ENCODE data around the gene WNT16.
"Not testable (repeated sequence)": the region's sequence is repeated elsewhere in the genome, so short reads cannot be mapped to it uniquely, and the experiment has no call there.

WNT16 gene, protein sequence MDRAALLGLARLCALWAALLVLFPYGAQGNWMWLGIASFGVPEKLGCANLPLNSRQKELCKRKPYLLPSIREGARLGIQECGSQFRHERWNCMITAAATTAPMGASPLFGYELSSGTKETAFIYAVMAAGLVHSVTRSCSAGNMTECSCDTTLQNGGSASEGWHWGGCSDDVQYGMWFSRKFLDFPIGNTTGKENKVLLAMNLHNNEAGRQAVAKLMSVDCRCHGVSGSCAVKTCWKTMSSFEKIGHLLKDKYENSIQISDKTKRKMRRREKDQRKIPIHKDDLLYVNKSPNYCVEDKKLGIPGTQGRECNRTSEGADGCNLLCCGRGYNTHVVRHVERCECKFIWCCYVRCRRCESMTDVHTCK

DNA sequence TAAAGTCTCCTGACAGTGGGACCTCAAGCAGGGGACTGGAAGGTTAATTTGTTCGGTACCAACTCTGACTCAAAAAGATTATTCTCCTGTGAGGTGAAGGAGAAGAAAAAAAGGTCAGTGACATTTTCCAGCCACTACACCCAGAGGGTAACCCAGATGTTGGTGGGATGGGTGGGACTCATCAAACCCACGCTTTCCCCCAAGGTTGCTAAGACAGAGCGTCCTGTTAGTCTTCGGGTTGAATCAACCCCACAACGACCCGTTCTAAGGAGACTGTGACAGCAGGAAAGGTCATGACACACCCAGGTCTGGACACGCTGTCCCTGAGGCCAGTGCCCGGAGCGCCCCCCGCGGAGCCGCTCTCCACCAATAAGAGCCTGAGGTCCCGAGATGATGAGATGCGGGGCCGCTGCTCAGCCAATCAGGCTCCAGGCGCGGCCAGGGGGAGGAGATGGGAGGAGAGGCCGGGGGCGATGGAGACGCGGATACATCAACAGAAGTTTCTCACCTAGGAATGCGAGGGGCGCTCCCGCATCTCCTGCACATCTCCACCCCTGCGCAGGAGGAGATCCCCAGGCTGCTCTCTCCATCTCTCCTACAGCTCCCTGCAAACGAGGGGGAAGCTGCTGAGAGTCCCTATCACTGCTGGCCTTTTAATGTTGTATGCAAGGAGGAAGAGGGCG is at the start of gene WNT16:
WNT16 (plus strand) TSS at position 493 of the 683 bp plus-strand sequence. CDS start 293 bp downstream, outside the sequence.
- H3K27ac Mint-ChIP-seq = peak within 1 kb of the TSS; percentile 93
- no peaks in the 10 kb centered on the region for H3K27me3 Mint-ChIP-seq
- H3K4me1 Mint-ChIP-seq = peaks cover 47% of the 10 kb centered on the region
- ATAC-seq = peak; percentile 83
- no peaks in the 10 kb centered on the region for H3K9me3 Mint-ChIP-seq
- H3K36me3 Mint-ChIP-seq = peaks cover 12% of the 10 kb centered on the region
- peak within 1 kb of the TSS; percentile 90 for H3K4me3 Mint-ChIP-seq

DNA sequence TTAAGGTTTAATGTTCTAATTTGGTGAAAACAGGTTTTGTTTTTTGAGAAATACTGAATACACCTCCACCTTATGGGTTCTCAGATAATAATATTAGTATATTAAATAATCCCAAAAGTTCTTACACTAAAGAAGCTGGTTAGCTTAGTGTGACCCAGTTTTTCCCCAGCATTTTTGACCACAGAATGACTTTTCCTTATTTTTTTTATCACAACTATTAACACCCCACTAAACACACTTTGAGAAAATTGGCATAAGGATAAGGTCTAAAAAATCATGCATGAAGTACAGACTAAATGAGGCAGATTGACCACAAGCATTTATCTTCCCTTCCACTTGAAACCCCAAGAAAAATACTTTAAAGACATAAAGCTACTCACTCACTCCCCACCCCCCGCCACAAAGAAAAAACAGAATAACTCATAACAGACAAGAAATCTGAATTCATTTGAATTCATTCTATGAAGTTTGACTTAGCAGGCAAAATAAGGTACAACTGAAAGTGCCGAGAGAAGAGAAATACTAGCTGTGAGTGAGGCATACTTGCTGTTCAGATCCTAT is 49.7 kb upstream of the WNT16 start:
- Mint-ChIP-seq H3K27ac (peak overlapping the region; percentile 88), H3K4me1 (peaks cover 51% of the 10 kb centered on the region), H3K4me3 (peak overlapping the region; percentile 55), H3K9me3 (peaks cover under 1% of the 10 kb centered on the region), H3K36me3 (peaks cover 28% of the 10 kb centered on the region), H3K27me3 (no peaks in the 10 kb centered on the region)
- ATAC-seq = peak; percentile 31

DNA sequence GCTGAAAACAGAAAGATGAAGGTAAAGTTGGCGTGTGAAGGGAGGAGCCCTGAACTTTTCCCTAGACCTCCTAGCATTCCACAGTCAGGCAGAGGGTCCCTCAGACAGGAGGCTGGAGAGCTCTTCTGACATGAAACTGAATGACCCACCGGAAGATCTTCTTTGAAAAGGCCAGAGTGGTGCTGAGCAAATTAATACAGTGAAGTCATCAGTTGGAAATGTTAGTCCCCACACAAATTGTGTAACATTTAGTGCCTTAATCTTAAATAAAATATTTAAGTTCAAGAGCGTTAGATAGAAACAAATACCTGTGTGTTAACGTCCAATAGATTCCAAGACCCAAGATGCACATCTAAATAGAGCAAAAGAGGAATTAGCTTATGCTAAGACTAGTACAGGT is 49.0 kb upstream of the WNT16 start:
- peaks cover 35% of the 10 kb centered on the region for H3K36me3 Mint-ChIP-seq
- no peak for ATAC-seq
- H3K27ac Mint-ChIP-seq = peak overlapping the region; percentile 88
- peak overlapping the region; percentile 55 for H3K4me3 Mint-ChIP-seq
- H3K27me3 Mint-ChIP-seq = no peaks in the 10 kb centered on the region
- peaks cover 4% of the 10 kb centered on the region for H3K9me3 Mint-ChIP-seq
- peaks cover 46% of the 10 kb centered on the region for H3K4me1 Mint-ChIP-seq

DNA sequence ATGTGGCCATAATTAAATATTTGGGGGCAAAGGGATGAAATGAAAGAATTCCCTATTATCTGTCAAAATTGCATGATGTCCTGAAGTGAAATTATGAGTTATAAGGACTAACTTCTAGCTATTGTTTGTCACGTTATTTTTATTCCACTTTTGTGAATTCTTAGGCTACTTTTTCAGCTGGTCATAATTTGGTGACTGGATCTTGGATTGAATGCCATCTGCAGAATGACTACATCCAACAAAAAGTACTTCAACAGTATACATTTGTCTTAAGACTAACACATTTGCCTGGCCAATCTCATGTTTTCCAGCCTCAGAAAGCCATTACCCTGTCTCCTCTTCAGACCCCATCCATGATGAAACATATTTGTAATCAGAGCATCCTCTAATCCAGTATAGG is 48.1 kb upstream of the WNT16 start:
- ATAC-seq = no peak
- Mint-ChIP-seq H3K36me3 (peaks cover 43% of the 10 kb centered on the region), H3K4me3 (no peak overlapping the region), H3K4me1 (peaks cover 45% of the 10 kb centered on the region), H3K9me3 (peaks cover 11% of the 10 kb centered on the region), H3K27ac (no peak overlapping the region), H3K27me3 (no peaks in the 10 kb centered on the region)

DNA sequence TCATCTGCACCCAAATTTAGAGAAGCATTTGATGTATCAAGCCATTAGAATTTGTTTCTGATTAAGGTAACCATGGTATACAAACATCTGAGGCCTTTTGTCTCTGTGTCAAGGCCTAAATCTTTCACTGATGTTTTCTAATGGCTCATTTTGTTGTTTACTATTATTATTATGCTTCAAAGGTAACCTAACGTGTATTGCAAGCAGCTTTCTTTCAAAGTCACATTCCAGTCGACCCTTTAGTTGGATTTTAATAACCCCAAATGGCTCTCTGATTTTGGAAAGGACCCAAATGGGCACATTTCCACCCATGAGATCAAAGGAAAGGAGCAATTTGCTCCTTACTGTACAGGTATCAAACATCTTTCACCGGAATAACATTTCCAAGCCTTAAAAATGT is 46.7 kb upstream of the WNT16 start:
- ATAC-seq = no peak
- no peaks in the 10 kb centered on the region for H3K27me3 Mint-ChIP-seq
- H3K36me3 Mint-ChIP-seq = peaks cover 51% of the 10 kb centered on the region
- no peak overlapping the region for H3K27ac Mint-ChIP-seq
- H3K9me3 Mint-ChIP-seq = peaks cover 21% of the 10 kb centered on the region
- H3K4me1 Mint-ChIP-seq = peaks cover 40% of the 10 kb centered on the region
- no peak overlapping the region for H3K4me3 Mint-ChIP-seq

DNA sequence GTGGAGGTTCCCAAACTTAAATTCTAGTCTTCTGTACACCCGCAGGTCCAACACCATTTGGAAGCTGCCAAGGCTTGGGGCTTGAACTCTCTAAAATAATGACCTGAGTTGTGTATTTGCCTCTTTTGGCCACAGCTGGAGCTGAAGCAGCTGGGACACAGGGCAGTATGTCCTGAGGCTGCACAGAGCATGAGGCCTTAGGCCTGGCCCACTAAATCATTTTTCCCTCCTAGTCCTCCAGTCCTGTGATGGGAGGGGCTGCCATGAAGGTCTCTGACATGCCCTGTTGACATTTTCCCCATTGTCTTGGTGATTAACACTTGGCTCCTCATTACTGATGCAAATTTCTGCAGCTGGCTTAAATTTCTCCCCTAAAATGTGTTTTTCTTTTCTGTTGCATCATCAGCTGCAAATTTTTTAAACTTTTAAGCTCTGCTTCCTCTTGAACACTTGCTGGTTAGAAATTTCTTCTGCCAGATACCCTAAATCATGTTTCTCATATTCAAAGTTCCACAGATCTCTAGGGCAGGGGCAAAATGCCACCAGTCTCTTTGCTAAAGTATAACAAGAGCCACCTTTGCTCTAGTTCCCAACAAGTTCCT is 43.6 kb upstream of the WNT16 start:
- peaks cover 48% of the 10 kb centered on the region for H3K36me3 Mint-ChIP-seq
- no peak overlapping the region for H3K4me3 Mint-ChIP-seq
- ATAC-seq = no peak
- H3K27me3 Mint-ChIP-seq = no peaks in the 10 kb centered on the region
- peaks cover 25% of the 10 kb centered on the region for H3K9me3 Mint-ChIP-seq
- peak overlapping the region; percentile 34 for H3K27ac Mint-ChIP-seq
- peaks cover 19% of the 10 kb centered on the region for H3K4me1 Mint-ChIP-seq

DNA sequence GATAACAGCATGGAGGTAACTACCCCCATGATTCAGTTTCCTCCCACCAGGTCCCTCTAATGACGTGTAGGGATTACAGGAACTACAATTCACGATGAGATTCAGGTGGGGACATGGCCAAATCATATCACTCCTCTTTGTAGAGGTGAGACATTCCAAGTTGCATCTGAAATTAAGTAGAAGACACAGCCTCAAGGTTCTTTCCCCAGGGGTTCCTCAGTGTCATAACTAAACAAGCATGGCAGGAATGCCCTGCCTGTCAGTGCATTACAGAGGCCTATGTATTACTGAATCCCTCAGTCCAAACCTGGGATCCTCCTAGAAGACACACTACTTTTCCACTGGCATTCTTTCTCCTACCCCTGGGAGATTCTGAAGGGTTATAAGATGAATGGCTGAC is 42.6 kb upstream of the WNT16 start:
- Mint-ChIP-seq H3K9me3 (peaks cover 25% of the 10 kb centered on the region), H3K27me3 (no peaks in the 10 kb centered on the region), H3K36me3 (peaks cover 48% of the 10 kb centered on the region), H3K4me3 (no peak overlapping the region), H3K4me1 (peaks cover 13% of the 10 kb centered on the region), H3K27ac (peak overlapping the region; percentile 70)
- ATAC-seq = no peak

DNA sequence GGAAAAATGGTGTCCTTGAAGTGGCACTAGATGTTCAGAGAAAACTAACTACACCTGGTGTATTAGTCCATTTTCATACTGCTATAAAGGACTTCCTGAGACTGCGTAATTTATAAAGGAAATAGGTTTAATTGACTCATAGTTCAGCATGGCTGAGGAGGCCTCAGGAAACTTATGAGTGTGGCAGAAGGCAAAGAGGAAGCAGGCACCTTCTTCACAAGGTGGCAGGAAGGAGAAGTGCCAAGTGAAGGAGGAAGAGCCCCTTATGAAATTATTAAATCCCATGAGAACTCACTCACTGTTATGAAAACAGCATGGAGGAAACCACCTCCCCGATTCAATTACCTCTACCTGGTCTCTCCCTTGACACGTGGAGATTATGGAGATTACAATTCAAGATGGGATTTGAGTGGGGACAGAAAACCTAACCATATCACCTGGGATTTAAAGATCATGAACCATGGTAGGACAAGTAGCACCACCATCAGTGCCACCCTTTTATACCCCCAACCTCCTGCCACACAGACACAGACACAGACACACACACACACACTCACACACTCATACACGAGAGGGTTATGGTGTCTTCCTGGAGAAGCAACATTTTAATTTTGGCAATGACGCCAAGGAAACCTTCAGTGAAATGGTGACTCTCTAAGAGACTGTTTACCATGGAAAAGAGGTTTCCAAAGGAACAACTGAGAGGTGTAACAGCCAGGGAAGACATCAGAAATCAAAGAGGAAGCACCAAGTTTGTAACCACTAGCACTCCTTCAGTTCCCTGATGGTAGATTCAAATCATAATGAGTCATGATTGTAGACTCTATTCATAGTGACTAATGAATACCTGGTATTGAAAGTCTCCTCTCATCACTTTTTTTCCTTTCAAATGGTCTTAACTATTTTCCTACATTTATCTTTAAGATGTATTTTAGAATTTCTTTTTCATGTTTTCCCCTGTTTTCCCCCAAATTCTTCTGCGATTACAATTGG is 41.8 kb upstream of the WNT16 start:
- peaks cover 56% of the 10 kb centered on the region for H3K36me3 Mint-ChIP-seq
- no peak overlapping the region for H3K4me3 Mint-ChIP-seq
- H3K27me3 Mint-ChIP-seq = no peaks in the 10 kb centered on the region
- peak overlapping the region; percentile 70 for H3K27ac Mint-ChIP-seq
- H3K4me1 Mint-ChIP-seq = peaks cover 21% of the 10 kb centered on the region
- peak; percentile 43 for ATAC-seq
- peaks cover 28% of the 10 kb centered on the region for H3K9me3 Mint-ChIP-seq

DNA sequence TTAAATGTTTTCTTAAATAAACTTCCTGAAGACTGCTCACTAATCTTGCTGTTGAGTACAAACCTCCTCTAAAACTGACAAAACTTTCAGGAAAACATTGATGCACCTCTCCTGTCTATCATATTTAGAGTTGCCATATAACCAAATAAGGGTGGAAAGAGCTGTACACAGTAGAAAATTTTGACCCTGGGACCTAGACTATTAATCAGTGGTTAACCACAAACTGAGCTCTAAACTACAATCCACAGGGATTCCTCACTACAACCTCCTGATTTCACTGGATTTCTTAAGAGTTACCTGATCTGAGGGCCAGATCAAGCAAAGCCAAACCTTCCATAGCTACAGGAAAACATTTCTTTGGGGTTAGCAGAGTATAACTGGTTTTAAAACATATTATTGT is 39.9 kb upstream of the WNT16 start:
- no peak overlapping the region for H3K27ac Mint-ChIP-seq
- no peak for ATAC-seq

DNA sequence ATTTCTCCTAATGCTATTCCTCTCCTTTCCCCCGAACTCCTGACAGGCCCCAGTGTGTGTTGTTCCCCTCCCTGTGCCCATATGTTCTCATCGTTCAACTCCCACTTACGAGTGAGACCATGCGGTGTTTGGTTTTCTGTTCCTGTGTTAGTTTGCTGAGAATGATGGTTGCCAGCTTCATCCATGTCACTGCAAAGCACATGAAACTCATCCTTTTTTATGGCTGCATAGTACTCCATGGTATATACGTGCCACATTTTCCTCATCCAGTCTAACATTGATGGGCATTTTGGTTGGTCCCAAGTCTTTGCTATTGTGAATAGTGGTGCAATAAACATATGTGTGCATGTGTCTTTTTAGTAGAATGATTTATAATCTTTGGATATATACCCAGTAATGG is 38.9 kb upstream of the WNT16 start:
- H3K27me3 Mint-ChIP-seq, H3K27ac Mint-ChIP-seq, ATAC-seq, H3K4me3 Mint-ChIP-seq: not testable (repeated sequence)
- H3K4me1 Mint-ChIP-seq = peaks cover 25% of the 10 kb centered on the region
- peaks cover 25% of the 10 kb centered on the region for H3K9me3 Mint-ChIP-seq
- peaks cover 56% of the 10 kb centered on the region for H3K36me3 Mint-ChIP-seq

More for the DNA sequence above, 39.9 kb upstream of the WNT16 start:
- peaks cover 30% of the 10 kb centered on the region for H3K9me3 Mint-ChIP-seq
- no peaks in the 10 kb centered on the region for H3K27me3 Mint-ChIP-seq
- peaks cover 63% of the 10 kb centered on the region for H3K36me3 Mint-ChIP-seq
- peaks cover 25% of the 10 kb centered on the region for H3K4me1 Mint-ChIP-seq
- no peak overlapping the region for H3K4me3 Mint-ChIP-seq

DNA sequence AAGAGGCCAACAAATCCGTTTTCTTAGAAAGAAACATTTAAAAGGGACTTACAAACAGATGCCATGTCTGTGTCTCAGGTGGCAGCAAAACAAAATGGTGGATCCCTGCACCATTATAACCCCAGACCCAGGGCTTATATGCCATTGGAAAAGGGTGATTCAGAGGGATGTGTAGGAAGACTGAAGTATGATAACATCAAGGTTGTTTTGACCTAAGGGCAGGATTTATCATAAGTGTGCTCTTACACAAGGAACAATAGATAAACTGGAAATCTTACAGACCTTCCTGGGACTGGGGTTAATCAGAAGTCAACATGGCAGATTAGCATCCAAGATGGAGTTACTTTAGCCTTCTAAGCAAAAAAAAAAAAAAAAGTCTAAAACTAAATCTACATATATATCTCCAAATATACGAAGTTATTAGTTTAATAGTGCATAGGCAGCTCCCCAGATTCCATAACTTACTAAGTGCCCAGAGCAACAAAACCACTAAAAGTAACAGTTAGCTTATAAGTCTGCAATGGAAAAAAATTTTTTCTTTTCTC is 34.3 kb upstream of the WNT16 start:
- peaks cover 8% of the 10 kb centered on the region for H3K9me3 Mint-ChIP-seq
- ATAC-seq = no peak
- H3K36me3 Mint-ChIP-seq = peaks cover 40% of the 10 kb centered on the region
- H3K4me1 Mint-ChIP-seq = peaks cover 12% of the 10 kb centered on the region
- peak overlapping the region; percentile 38 for H3K27ac Mint-ChIP-seq
- no peaks in the 10 kb centered on the region for H3K27me3 Mint-ChIP-seq
- H3K4me3 Mint-ChIP-seq = no peak overlapping the region

DNA sequence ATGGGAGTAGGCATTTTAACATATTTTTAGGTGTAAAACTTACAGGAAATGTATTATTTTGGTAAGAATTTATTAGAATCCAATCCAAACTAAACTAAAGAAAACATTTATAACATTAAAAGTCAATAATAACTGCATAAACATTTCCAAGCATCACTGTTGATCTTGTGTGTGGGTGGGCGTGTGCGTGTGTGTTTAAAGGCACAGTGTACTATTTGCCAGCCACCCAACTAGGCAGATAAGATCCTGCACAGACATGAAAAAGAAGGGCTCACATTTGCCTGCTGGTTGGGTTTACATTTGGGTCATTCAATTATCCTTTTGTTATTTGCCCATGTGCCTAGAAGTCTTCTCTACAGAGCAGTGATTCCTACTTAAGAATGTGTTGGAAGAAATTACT is 31.0 kb upstream of the WNT16 start:
- Mint-ChIP-seq H3K4me1 (peaks cover 18% of the 10 kb centered on the region), H3K27ac (no peak overlapping the region), H3K36me3 (peaks cover 30% of the 10 kb centered on the region), H3K4me3 (no peak overlapping the region), H3K9me3 (no peaks in the 10 kb centered on the region), H3K27me3 (no peaks in the 10 kb centered on the region)
- ATAC-seq = no peak

DNA sequence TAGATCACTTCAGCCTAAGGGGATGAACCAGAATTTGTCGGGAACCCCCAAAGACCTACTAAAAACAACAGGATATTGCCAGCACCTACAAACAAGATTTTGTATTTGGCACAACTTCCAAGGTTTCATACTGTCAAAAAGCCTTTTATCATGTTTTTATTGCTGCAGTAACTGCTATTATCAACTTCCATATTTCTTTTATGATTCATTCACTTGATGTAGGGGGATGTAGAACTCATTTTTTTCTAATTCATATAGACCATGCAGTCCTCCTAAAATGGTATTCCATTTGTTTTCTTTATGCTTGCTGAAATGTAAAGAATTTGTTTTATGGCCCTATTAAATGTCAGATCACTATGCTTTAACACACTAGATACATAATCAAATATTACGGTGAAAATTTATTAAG is 30.0 kb upstream of the WNT16 start:
- H3K4me1 Mint-ChIP-seq = peaks cover 24% of the 10 kb centered on the region
- no peak for ATAC-seq
- no peak overlapping the region for H3K4me3 Mint-ChIP-seq
- peaks cover 30% of the 10 kb centered on the region for H3K36me3 Mint-ChIP-seq
- no peaks in the 10 kb centered on the region for H3K27me3 Mint-ChIP-seq
- H3K27ac Mint-ChIP-seq = no peak overlapping the region
- no peaks in the 10 kb centered on the region for H3K9me3 Mint-ChIP-seq

DNA sequence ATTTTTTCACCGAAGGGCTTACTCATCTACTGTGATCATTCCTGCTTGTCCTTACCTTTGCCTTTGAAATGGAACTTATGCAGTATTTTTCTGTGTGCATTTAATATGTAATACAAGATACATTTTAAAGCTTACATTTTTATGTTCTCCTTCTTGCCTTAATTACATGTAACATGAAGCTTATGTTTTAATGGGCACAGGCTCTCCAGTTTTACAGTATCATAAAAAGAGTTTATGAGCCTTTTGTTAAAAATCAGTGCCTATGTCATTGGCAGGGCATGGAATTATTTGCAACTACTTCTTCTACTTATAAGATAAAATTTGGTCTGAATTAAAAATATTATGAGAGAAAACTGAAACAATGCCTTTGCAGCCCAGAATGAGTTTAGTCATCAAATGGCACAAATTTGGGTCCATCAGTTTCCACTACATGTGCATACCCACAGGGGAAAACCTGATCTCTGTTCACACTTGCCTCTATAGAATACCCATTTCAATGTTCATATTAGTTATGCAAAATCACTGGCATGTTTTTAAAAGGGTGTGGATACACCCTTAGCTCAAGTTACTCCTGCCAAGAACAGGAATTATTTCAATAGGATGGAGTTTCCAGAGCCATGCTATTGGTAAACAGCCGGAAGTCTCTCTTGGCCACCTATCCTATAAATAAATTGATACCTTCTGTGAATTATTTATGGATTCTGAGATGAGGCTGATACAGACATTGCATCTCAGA is 27.9 kb upstream of the WNT16 start:
- Mint-ChIP-seq H3K27me3 (no peaks in the 10 kb centered on the region), H3K4me3 (no peak overlapping the region), H3K36me3 (peaks cover 31% of the 10 kb centered on the region), H3K4me1 (peaks cover 37% of the 10 kb centered on the region), H3K9me3 (no peaks in the 10 kb centered on the region), H3K27ac (peak overlapping the region; percentile 95)
- no peak for ATAC-seq
